Activated T-cell treated with anti-CD3 and anti-CD28 coated beads for 48 hours (primary cell): Measurements from ENCODE around the gene FAM171A1.
"Not testable (repeated sequence)": the region's sequence is repeated elsewhere in the genome, so short reads cannot be mapped to it uniquely, and the experiment has no call there.

Source experiments
- DNase-seq: peaks from one replicate; pipeline ENCODE4 v3.0.0-alpha.2; 2020; ENCODE audit warnings: low read depth

The FAM171A1 gene

GRCh38 chr10:15370856-15371701, at the start of gene FAM171A1:
FAM171A1 (minus strand) TSS chr10:15371289; CDS start chr10:15371052, 237 bp downstream.
- DNase-seq = peak; percentile 52

- DNase-seq = no peak
Observed at GRCh38 chr10:15420858-15421257, 49.8 kb upstream of the FAM171A1 start.

- DNase-seq = no peak
Observed at GRCh38 chr10:15419279-15419874, 48.3 kb upstream of the FAM171A1 start.

- no peak for DNase-seq
Observed at GRCh38 chr10:15416034-15416433, 44.9 kb upstream of the FAM171A1 start.

GRCh38 chr10:15411010-15411409, 39.9 kb upstream of the FAM171A1 start:
- no peak for DNase-seq

GRCh38 chr10:15409350-15409749, 38.3 kb upstream of the FAM171A1 start:
- not testable (repeated sequence) for DNase-seq

- DNase-seq = no peak
Observed at GRCh38 chr10:15408557-15408956, 37.5 kb upstream of the FAM171A1 start.

GRCh38 chr10:15405319-15405718, 34.2 kb upstream of the FAM171A1 start:
- DNase-seq = no peak

GRCh38 chr10:15401382-15401781, 30.3 kb upstream of the FAM171A1 start:
- no peak for DNase-seq

GRCh38 chr10:15400461-15400860, 29.4 kb upstream of the FAM171A1 start:
- not testable (repeated sequence) for DNase-seq

GRCh38 chr10:15399060-15399661, 28.1 kb upstream of the FAM171A1 start:
- no peak for DNase-seq

GRCh38 chr10:15395935-15396334, 24.8 kb upstream of the FAM171A1 start:
- no peak for DNase-seq

GRCh38 chr10:15393139-15393825, 22.2 kb upstream of the FAM171A1 start:
- DNase-seq = no peak

GRCh38 chr10:15391491-15391890, 20.4 kb upstream of the FAM171A1 start:
- DNase-seq = no peak

- DNase-seq = not testable (repeated sequence)
Observed at GRCh38 chr10:15388172-15388571, 17.1 kb upstream of the FAM171A1 start.

- no peak for DNase-seq
Observed at GRCh38 chr10:15387021-15387420, 15.9 kb upstream of the FAM171A1 start.

GRCh38 chr10:15385552-15386455, 14.7 kb upstream of the FAM171A1 start:
- no peak for DNase-seq

- DNase-seq = no peak
Observed at GRCh38 chr10:15381420-15381819, 10.3 kb upstream of the FAM171A1 start.

GRCh38 chr10:15379078-15379477, 8.0 kb upstream of the FAM171A1 start:
- DNase-seq = no peak

- no peak for DNase-seq
Observed at GRCh38 chr10:15378569-15378968, 7.5 kb upstream of the FAM171A1 start.

GRCh38 chr10:15374566-15374965, 3.5 kb upstream of the FAM171A1 start:
- no peak for DNase-seq
